PC-3 (cell line): ENCODE measurements around the gene PHEX. TPM values are rescaled to one million over a fixed set of nuclear protein-coding genes. Genes with fewer than 3 reads are reported as not detected.

ENCODE experiments used
- ATAC-seq: fragments of 200-7000 bp; cut with Tn5 transposase; 2 replicates; pipeline ENCODE4 v1.9.1; 2020; ENCODE audit warnings: mild to moderate bottlenecking, moderate library complexity
- BruUV-seq: library from RNA; stranded (reverse); fragments of 400-500 nt; replicated peaks from 2 replicates; lab custom pipeline; 2021; lab: Mats Ljungman, UMichigan
- CTCF ChIA-PET: fragments of 300-600 bp; sonication (Branson Sonifier 250); formaldehyde crosslinking; loops from one replicate; lab custom pipeline; 2022; ENCODE audit warnings: antibody characterized with exemption; lab: Charles Lee
- POLR2A ChIA-PET: fragments of 300-600 bp; sonication (Branson Sonifier 250); formaldehyde crosslinking; loops from one replicate; lab custom pipeline; 2022; ENCODE audit warnings: antibody characterized with exemption; ENCODE audit not compliant: unreplicated experiment; lab: Charles Lee
- DNase-seq: peaks from one replicate; pipeline ENCODE4 v3.0.0-alpha.2; 2015
- H2AFZ ChIP-seq: fragments of 300-600 bp; sonication (generic); 2 replicates; pipeline ENCODE4 v1.6.0; 2016; ENCODE audit warnings: antibody characterized with exemption, low read length
- H3F3A ChIP-seq: fragments of 300-600 bp; sonication (generic); one replicate; pipeline ENCODE4 v1.6.0; 2017; ENCODE audit warnings: antibody characterized with exemption, low read length, control low read depth, mild to moderate bottlenecking; ENCODE audit not compliant: unreplicated experiment
- H3K27ac ChIP-seq: fragments of 300-600 bp; sonication (generic); 2 replicates; pipeline ENCODE4 v1.5.1; 2016; ENCODE audit warnings: mild to moderate bottlenecking, low read length
- H3K27me3 ChIP-seq: fragments of 300-600 bp; sonication (generic); 2 replicates; pipeline ENCODE4 v1.6.1; 2016; ENCODE audit warnings: low read length, mixed read lengths
- H3K36me3 ChIP-seq: fragments of 300-600 bp; sonication (generic); 2 replicates; pipeline ENCODE4 v1.6.1; 2016; ENCODE audit warnings: low read depth, mixed run types, low read length, mixed read lengths
- H3K4me1 ChIP-seq: fragments of 300-600 bp; sonication (generic); 2 replicates; pipeline ENCODE4 v1.5.1; 2016; ENCODE audit warnings: low read length; ENCODE audit not compliant: insufficient read depth
- H3K4me2 ChIP-seq: fragments of 300-600 bp; sonication (generic); 2 replicates; pipeline ENCODE4 v1.6.0; 2016; ENCODE audit warnings: low read length
- H3K4me3 ChIP-seq: fragments of 300-600 bp; sonication (generic); 2 replicates; pipeline ENCODE4 v1.5.1; 2016; ENCODE audit warnings: mild to moderate bottlenecking, low read length, mixed read lengths
- H3K79me2 ChIP-seq: fragments of 300-600 bp; sonication (generic); 2 replicates; pipeline ENCODE4 v1.6.1; 2017; ENCODE audit warnings: low read length, mixed read lengths
- H3K9ac ChIP-seq: fragments of 300-600 bp; sonication (generic); 2 replicates; pipeline ENCODE4 v1.6.0; 2016; ENCODE audit warnings: mild to moderate bottlenecking, low read length
- H3K9me2 ChIP-seq: fragments of 300-600 bp; sonication (generic); replicated peaks from 2 replicates; pipeline ENCODE4 v1.6.1; 2016; ENCODE audit warnings: mixed run types, low read length, mixed read lengths
- H3K9me3 ChIP-seq: fragments of 300-600 bp; sonication (generic); 2 replicates; pipeline ENCODE4 v1.6.1; 2016; ENCODE audit warnings: low read length, mixed read lengths
- H4K20me1 ChIP-seq: fragments of 300-600 bp; sonication (generic); 2 replicates; pipeline ENCODE4 v1.6.1; 2016; ENCODE audit warnings: low read length, mixed read lengths
- EZH2 ChIP-seq: fragments of 300-600 bp; sonication (generic); IDR thresholded peaks from one replicate; pipeline ENCODE4 v1.6.1; 2017; ENCODE audit warnings: antibody characterized with exemption, mild to moderate bottlenecking, low read length; ENCODE audit not compliant: unreplicated experiment
- EZH2phosphoT487 ChIP-seq: fragments of 300-600 bp; sonication (generic); IDR thresholded peaks from 2 replicates; pipeline ENCODE4 v1.6.1; 2018; ENCODE audit warnings: mild to moderate bottlenecking, antibody characterized with exemption, low read length, borderline replicate concordance
- intact Hi-C: fragments of 100-400 bp; cut with micrococcal nuclease; formaldehyde crosslinking; loops from 2 replicates; pipeline ENCODE4 v1.9.0; 2023
- total RNA-seq: library from RNA; depleted of rRNA; stranded (reverse); fragments of >200 nt; gene quantifications from 2 replicates; pipeline ENCODE4 v1.2.3, GENCODE V29; 2014
- TF ChIP-seq, protein P1 (sequence below): fragments of 300-600 bp; sonication (generic); conservative IDR thresholded peaks from 2 replicates; pipeline ENCODE4 v1.5.1; 2017; ENCODE audit warnings: antibody characterized with exemption, low read depth, mild to moderate bottlenecking, low read length

PHEX gene
- total RNA-seq, 1 experiment from 2014 or later, result 0.62 TPM

DNA sequence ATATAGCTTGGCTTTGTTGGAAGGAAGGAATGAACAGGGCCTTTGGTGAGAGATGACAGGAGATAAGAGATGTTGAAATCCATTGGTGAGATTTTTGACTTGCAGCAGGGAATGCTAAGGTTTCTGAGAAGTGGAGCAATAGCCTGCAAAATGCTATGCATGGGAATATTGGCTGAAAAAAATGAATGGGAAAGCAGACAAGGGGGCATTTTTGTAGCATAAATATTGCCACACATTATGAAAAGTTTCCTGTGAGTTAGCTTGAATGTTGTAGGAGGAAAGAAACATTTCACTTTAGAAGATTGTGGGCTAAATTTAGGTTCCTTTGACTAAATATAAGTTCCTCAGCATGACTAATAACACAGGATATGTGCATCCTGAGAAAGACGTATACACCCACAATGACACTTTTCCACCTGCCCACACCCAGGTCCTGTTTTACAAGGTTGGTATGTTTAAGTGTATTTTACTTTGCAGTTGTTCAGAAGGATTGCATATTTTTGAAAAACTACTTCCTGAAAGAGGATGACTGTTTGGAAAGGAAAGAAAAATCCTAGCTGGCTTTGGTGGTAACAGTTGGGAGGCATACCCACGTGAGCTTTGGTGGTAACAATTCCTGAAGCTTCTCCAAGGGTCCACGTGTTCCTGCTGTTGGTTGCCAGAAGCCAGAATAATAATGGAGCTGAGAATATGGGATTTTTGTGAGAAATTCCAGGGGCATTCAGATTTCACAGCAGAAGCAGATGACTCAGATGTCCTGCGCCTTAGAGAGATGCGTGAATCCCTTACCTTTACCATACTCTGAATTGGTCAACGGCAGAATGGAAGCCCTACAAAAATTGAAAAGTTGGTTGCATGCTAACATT is 28.5 kb downstream of the PHEX start:
- peak; percentile 99 for ATAC-seq
- no peaks in the 10 kb centered on the region for H3K9me3 ChIP-seq
- no peaks in the 10 kb centered on the region for H3F3A ChIP-seq
- no peaks in the 10 kb centered on the region for H3K36me3 ChIP-seq
- no peaks in the 10 kb centered on the region for H4K20me1 ChIP-seq
- H3K4me2 ChIP-seq, result peak overlapping the region; percentile 61
- no TSS peak for BruUV-seq
- intact Hi-C loops, result no loop called here
- 0 out of 2 replicates have a peak overlapping the region, but pooled peaks have one; percentile 7 for H2AFZ ChIP-seq
- no peaks in the 10 kb centered on the region for H3K9me2 ChIP-seq
- TF ChIP-seq, protein P1, sequence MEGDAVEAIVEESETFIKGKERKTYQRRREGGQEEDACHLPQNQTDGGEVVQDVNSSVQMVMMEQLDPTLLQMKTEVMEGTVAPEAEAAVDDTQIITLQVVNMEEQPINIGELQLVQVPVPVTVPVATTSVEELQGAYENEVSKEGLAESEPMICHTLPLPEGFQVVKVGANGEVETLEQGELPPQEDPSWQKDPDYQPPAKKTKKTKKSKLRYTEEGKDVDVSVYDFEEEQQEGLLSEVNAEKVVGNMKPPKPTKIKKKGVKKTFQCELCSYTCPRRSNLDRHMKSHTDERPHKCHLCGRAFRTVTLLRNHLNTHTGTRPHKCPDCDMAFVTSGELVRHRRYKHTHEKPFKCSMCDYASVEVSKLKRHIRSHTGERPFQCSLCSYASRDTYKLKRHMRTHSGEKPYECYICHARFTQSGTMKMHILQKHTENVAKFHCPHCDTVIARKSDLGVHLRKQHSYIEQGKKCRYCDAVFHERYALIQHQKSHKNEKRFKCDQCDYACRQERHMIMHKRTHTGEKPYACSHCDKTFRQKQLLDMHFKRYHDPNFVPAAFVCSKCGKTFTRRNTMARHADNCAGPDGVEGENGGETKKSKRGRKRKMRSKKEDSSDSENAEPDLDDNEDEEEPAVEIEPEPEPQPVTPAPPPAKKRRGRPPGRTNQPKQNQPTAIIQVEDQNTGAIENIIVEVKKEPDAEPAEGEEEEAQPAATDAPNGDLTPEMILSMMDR, result no peak
- TF ChIP-seq EZH2 (no peak), EZH2phosphoT487 (no peak)
- peaks cover 25% of the 10 kb centered on the region for H3K4me1 ChIP-seq
- no peaks in the 10 kb centered on the region for H3K79me2 ChIP-seq
- peak overlapping the region; percentile 58 for H3K9ac ChIP-seq
- CTCF ChIA-PET, result interaction anchor here (0.6 kb wide), 1 partner anchor 37 kb away, joined by 3 read pairs; no protein-coding TSS in a partner anchor
- H3K27me3 ChIP-seq, result no peaks in the 10 kb centered on the region
- POLR2A ChIA-PET, result no interaction called here
- peak overlapping the region; percentile 94 for H3K27ac ChIP-seq
- peak; percentile 79 for DNase-seq
- peak overlapping the region; percentile 19; the same call in 1 of the 2 replicates for H3K4me3 ChIP-seq

DNA sequence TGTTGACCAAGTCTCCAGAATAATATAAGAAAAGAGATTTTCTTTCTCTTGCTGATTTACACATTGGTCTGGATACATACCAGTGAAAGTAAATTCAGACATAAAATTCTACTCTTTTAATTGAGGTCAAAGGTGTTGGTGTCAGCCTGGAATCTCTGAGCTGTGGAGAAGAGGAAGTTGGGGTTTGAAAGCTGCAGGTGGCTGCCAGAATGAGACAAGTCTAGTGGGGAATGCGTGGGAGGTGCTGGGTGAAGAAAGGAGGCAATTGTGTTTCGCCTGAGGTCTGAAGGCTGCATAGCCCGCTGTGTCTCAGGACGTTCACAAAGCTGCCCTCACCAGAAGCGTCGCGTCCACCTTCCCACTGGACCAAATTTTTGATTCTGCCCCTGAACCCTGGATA is 31.2 kb downstream of the PHEX start:
- no peaks in the 10 kb centered on the region for H4K20me1 ChIP-seq
- H3K79me2 ChIP-seq, result no peaks in the 10 kb centered on the region
- TF ChIP-seq EZH2phosphoT487 (no peak), EZH2 (no peak)
- TF ChIP-seq, protein P1, result no peak
- H3F3A ChIP-seq, result no peaks in the 10 kb centered on the region
- H3K27me3 ChIP-seq, result no peaks in the 10 kb centered on the region
- peaks cover 25% of the 10 kb centered on the region for H3K4me1 ChIP-seq
- H3K4me3 ChIP-seq, result no peak overlapping the region
- POLR2A ChIA-PET, result no interaction called here
- CTCF ChIA-PET, result no interaction called here
- no peak overlapping the region for H2AFZ ChIP-seq
- no peaks in the 10 kb centered on the region for H3K36me3 ChIP-seq
- H3K27ac ChIP-seq, result no peak overlapping the region
- no peak for DNase-seq
- intact Hi-C loops, result no loop called here
- H3K9me3 ChIP-seq, result no peaks in the 10 kb centered on the region
- ATAC-seq, result no peak
- H3K9ac ChIP-seq, result no peak overlapping the region
- H3K4me2 ChIP-seq, result no peak overlapping the region
- no peaks in the 10 kb centered on the region for H3K9me2 ChIP-seq
- BruUV-seq, result no TSS peak

DNA sequence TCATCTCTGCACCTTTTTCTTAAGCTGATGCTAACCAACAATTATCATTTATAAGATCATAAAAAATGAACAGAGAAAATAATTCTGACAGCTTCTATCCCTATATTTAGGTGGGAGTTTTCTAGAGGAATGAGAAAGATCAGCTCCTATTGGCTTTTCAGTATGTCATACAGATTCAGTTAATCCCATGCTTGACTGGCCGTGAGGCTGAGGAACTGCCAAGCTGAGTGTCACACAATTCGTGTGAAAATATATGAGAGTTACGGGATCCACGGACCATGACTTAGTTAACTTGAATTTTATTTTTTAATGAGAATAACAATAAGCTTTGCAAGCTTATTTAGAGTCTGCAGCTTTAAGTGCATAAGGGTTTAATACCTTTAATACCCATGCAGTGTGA is 37.5 kb downstream of the PHEX start:
- H2AFZ ChIP-seq, result no peak overlapping the region
- no TSS peak for BruUV-seq
- ATAC-seq, result no peak
- no peak overlapping the region for H3K27ac ChIP-seq
- no peaks in the 10 kb centered on the region for H3F3A ChIP-seq
- no peaks in the 10 kb centered on the region for H3K4me1 ChIP-seq
- ChIA-PET CTCF (no interaction called here), POLR2A (no interaction called here)
- H3K9ac ChIP-seq, result no peak overlapping the region
- H3K4me3 ChIP-seq, result no peak overlapping the region
- no peak overlapping the region for H3K4me2 ChIP-seq
- no peaks in the 10 kb centered on the region for H3K9me3 ChIP-seq
- no peaks in the 10 kb centered on the region for H3K27me3 ChIP-seq
- TF ChIP-seq EZH2phosphoT487 (no peak), EZH2 (no peak)
- TF ChIP-seq, protein P1, result no peak
- no peaks in the 10 kb centered on the region for H3K36me3 ChIP-seq
- intact Hi-C loops, result no loop called here
- no peak for DNase-seq
- H3K9me2 ChIP-seq, result no peaks in the 10 kb centered on the region
- H3K79me2 ChIP-seq, result no peaks in the 10 kb centered on the region
- no peaks in the 10 kb centered on the region for H4K20me1 ChIP-seq
